GM20000 (cell line): ENCODE data around the gene MAPK14.
"Not testable (repeated sequence)": the region's sequence is repeated elsewhere in the genome, so short reads cannot be mapped to it uniquely, and the experiment has no call there.

Experiments
- DNase-seq: peaks from one replicate; pipeline ENCODE4 v3.0.0; 2012; ENCODE audit warnings: low spot score
- TF ChIP-seq, protein P1 (sequence below): IDR thresholded peaks from 2 replicates; pipeline ENCODE4 v1.5.1; 2012; ENCODE audit warnings: mild to moderate bottlenecking, control low read depth; ENCODE audit errors: extremely low read depth, missing control alignments

MAPK14 gene

DNA sequence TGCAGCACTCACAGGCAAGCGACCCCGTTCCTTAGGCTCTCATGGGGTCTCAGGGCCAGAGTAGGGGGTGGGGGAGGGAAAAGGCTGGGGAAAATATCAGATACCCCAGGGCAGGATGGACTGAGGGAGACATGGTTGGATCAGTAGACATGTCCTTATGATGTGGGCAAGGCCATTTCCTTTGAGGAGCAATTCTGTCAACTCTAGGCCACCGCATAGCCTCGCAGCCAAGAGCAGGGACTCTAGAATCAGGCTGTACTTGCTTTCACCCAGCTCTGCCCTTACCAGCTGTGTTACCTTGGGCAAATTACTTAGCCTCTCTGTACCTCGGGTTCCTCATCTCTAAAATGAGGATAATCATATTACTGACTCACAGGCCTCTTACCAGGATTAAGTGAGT lies 100.5 kb downstream of the MAPK14 start:
- TF ChIP-seq, protein P1, sequence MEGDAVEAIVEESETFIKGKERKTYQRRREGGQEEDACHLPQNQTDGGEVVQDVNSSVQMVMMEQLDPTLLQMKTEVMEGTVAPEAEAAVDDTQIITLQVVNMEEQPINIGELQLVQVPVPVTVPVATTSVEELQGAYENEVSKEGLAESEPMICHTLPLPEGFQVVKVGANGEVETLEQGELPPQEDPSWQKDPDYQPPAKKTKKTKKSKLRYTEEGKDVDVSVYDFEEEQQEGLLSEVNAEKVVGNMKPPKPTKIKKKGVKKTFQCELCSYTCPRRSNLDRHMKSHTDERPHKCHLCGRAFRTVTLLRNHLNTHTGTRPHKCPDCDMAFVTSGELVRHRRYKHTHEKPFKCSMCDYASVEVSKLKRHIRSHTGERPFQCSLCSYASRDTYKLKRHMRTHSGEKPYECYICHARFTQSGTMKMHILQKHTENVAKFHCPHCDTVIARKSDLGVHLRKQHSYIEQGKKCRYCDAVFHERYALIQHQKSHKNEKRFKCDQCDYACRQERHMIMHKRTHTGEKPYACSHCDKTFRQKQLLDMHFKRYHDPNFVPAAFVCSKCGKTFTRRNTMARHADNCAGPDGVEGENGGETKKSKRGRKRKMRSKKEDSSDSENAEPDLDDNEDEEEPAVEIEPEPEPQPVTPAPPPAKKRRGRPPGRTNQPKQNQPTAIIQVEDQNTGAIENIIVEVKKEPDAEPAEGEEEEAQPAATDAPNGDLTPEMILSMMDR, result no peak
- no peak for DNase-seq

DNA sequence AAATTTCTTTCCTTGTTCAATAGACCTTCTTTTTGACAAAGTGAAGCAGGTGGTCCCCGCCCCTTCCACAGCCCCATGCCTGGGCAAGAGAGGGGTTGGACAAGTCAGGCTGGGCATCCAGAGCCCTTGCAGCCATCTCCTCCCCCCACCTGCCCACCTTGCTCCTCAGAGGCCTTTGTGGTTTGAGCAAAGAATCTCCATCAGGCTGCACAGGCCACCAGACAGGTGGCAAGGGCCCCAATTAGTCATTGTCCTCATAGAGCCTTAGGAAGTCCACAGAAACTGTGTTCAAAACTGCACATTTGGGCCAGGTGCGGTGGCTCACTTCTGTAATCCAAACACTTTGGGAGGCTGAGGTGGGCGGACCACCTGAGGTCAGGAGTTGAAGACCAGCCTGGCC lies 101.2 kb downstream of the MAPK14 start:
- TF ChIP-seq, protein P1, result no peak
- DNase-seq, result no peak

DNA sequence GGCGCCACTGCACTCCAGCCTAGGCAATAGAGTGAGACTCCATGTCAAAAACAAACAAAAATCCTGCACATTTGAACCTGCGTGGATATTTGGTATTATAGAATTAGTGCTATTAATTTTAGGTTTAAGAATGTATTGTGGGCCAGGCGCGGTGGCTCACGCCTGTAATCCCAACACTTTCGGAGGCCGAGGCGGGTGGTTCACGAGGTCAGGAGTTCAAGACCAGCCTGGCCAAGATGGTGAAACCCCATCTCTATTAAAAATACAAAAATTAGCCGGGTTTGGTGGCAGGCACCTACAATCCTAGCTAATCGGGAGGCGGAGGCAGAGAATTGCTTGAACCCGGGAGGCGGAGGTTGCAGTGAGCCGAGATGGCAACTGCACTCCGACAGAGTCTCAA lies 101.7 kb downstream of the MAPK14 start:
- DNase-seq, result not testable (repeated sequence)

DNA sequence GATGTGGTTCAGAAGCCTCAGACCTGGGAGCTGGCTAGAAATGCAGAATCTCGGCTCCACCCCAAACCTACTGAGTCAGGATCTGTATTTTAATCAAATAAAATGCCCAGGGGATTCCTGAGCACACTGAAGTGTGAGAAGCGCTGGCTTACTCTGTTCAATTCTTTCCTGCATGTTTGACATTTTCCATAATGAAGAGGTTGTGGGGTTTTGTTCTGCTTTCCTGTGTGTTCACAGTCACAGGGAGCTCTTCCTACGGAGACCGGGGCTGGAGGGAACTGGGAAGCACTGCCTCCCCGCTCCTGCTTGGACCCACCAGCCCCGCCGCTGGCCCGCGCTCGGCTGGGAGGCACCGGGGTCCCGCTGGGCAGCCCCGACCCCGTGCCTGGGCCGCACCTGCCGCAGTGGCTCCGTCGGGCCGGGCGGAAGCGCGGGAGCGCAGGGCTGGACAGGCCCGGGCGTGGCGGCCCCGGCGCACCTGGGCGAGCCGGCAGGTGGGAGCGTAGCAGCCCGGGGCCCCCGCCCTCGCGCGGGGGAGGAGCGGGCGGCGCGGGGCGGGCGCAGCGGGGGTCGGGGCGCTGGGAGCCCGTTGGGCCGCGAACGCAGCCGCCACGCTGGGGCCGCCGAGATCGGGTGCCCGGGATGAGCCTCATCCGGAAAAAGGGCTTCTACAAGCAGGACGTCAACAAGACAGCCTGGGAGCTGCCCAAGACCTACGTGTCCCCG lies 102.5 kb downstream of the MAPK14 start, which contains the start of gene MAPK13:
TSS of gene MAPK13 (plus strand) at position 573 of the 726 bp plus-strand sequence. CDS start at position 643, 70 bp downstream.
- TF ChIP-seq, protein P1, result no peak
- DNase-seq, result no peak

DNA sequence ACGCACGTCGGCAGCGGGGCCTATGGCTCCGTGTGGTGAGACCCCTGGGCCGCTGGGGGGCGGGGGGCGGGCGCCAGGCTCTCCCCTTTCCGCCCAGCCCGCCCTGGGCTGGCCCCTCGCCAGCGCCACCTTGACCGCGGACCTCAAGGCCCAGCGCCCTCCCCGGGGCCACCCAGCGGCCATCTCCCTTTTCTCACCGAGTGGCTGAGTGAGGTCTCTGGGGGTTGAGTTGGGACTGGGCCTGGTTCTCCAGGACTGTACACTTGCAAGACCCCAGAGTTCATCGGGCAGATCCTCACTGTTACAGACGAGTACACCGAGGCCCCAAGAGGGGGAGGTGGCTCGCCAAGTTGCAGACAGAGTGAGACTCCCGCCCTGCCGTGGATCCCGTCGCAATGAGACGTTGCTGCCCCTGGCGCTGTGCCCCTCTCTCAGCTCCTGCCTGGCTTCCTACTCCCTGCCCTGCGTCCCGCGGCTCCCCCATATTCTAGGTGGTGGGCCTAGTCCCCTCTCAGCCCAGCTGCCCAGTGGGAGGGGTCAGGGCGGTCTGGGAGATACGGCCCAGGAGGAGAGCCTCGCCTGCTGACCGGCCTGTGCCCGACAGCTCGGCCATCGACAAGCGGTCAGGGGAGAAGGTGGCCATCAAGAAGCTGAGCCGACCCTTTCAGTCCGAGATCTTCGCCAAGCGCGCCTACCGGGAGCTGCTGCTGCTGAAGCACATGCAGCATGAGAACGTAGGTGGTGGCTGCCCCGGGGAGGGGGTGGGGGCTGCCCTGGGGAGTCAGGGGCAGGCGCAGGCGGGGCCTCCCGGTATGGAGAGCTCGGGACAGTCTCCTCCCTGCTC lies 103.3 kb downstream of the MAPK14 start:
- TF ChIP-seq, protein P1, result no peak
- peak; percentile 76 for DNase-seq

DNA sequence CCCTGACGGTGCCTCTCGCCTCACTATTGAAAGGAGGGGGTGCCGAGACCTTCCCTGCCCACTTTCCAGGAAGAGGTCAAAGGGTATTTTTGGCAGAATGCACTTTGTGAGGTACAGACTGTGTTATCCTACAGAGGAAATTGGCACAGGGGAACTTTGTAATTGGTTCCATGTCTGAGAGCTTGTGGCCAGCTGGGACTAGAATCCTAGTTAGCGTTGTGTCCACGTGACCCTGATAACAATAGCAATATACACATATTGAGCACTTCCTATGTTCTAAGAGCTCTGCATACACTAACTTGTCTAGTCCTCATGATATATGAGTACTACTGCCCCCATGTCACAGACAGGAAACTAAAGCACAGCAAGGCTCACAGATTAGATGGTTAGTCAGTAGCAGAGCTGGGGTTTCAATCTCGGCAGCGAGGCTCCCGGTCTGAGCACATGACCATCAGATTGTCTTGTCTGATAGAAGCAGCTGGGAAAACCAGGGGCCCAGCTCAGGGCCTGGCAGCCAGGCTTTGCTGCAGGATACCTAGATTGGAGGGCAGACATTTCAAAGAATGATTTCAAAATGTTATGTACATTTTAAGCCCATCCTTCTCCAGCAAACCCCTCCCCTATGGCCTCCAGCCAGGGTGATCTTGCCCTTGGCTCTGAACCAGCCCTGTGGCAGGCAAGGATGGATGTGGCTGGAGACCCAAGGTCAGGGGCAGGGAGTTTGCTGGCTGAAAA lies 104.1 kb downstream of the MAPK14 start:
- DNase-seq, result peak; percentile 88
- TF ChIP-seq, protein P1, result no peak

DNA sequence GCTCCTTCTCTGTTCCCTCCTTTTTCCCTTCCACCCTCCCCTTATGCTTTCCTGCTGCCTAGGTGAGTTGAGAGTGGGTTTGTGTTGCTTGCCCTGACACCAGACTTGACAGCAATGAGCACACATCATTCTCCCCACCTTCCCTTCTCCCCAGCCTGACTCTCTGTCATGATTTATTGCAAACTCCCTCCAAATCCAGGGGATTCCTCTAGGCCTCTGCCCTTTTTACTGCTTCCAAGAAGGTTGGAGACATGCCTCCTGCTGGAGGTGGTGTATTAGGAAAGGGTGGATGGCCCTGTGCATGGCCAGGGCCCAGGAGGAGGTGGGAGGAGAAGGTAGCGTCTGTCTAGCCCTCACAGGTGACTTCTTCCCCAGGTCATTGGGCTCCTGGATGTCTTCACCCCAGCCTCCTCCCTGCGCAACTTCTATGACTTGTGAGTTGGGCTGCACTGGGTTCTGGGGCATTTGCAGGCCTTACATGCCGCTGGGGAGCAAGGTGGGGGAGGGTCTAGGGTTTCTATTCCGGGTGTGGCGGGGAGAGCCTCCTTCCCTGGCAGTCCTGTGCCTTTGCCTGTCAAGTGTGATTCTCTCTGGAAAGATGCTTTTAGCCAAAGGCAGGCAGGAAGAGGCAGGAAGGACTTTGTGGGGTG lies 104.8 kb downstream of the MAPK14 start:
- DNase-seq, result no peak
- TF ChIP-seq, protein P1, result no peak
